Panc1 (cell line): ENCODE data around the gene CELA3A.

Experiments
- CTCF ChIP-seq: fragments of 450-650 bp; IDR thresholded peaks from 2 replicates; pipeline ENCODE4 v1.5.1; 2017; ENCODE audit warnings: mild to moderate bottlenecking
- SIN3A ChIP-seq: IDR thresholded peaks from 2 replicates; pipeline ENCODE4 v1.6.1; 2012; ENCODE audit warnings: low read depth, mild to moderate bottlenecking, low read length, moderate library complexity, borderline replicate concordance; ENCODE audit not compliant: insufficient read depth

- no peak for TF ChIP-seq CTCF
- no peak for TF ChIP-seq SIN3A
Observed at GRCh38 chr1:21961799-21962198, 39.7 kb upstream of the CELA3A start.
